Colonic mucosa (tissue), 4 donors: Measurements from ENCODE around the gene GBX1. TPM values are rescaled to one million over a fixed set of nuclear protein-coding genes. Genes with fewer than 3 reads are reported as not detected.

Experiments used
- DNase-seq: peaks from one replicate; pipeline ENCODE4 v3.0.0-alpha.2; 2020
- H3K27ac ChIP-seq: fragments of 200-600 bp; one replicate; pipeline ENCODE4 v1.8.0; 2021
- H3K27me3 ChIP-seq: fragments of 200-600 bp; one replicate; pipeline ENCODE4 v1.8.0; 2021
- H3K36me3 ChIP-seq: fragments of 200-600 bp; one replicate; pipeline ENCODE4 v1.8.0; 2021
- H3K4me1 ChIP-seq: fragments of 200-600 bp; one replicate; pipeline ENCODE4 v1.8.0; 2021; ENCODE audit warnings: mild to moderate bottlenecking
- H3K4me3 ChIP-seq: fragments of 200-600 bp; one replicate; pipeline ENCODE4 v1.8.0; 2021
- H3K9ac ChIP-seq, 2 donors: one replicate each; pipeline ENCODE4 v1.7.0; 2013; ENCODE audit warnings: control low read depth in 2 of 2, low read depth in 2 of 2, low read length in 2 of 2
- H3K9me3 ChIP-seq: fragments of 200-600 bp; one replicate; pipeline ENCODE4 v1.8.0; 2021
- CTCF ChIP-seq: fragments of 200-600 bp; IDR thresholded peaks from one replicate; pipeline ENCODE4 v1.8.0; 2022; ENCODE audit warnings: antibody characterized with exemption, mild to moderate bottlenecking
- intact Hi-C: fragments of 100-400 bp; cut with DNase I; formaldehyde crosslinking; loops from one replicate; pipeline ENCODE4 v1.14.1; 2022
- total RNA-seq, 2 donors: library from RNA; stranded (reverse); fragmentation: NEBNext Ultra II Directional in 1 of 2; extraction: Animal tissue kit (Norgen Biotek cat#: 25700) in 1 of 2; gene quantifications; one replicate each; pipeline ENCODE4 v1.2.1, GENCODE V29; 2021
- donor health status: healthy.
- donor health status: DM: no; HTN: no; CAD: no.
- donor health status: DM: no; HTN: no; CAD: no.

Gene GBX1
- total RNA-seq, 2 donors from 2014 or later: not detected

- no peak overlapping the region for H3K9ac ChIP-seq
- no peak overlapping the region for H3K27ac ChIP-seq
- intact Hi-C loops: no loop called here
- no peaks in the 10 kb centered on the region for H3K9me3 ChIP-seq
- no peak for TF ChIP-seq CTCF
- H3K36me3 ChIP-seq: no peaks in the 10 kb centered on the region
- H3K4me3 ChIP-seq: no peak overlapping the region
- no peaks in the 10 kb centered on the region for H3K4me1 ChIP-seq
- no peaks in the 10 kb centered on the region for H3K27me3 ChIP-seq
- no peak for DNase-seq
These were observed 32.6 kb downstream of the GBX1 start for GRCh38 chr7:151134743-151135524.

DNA sequence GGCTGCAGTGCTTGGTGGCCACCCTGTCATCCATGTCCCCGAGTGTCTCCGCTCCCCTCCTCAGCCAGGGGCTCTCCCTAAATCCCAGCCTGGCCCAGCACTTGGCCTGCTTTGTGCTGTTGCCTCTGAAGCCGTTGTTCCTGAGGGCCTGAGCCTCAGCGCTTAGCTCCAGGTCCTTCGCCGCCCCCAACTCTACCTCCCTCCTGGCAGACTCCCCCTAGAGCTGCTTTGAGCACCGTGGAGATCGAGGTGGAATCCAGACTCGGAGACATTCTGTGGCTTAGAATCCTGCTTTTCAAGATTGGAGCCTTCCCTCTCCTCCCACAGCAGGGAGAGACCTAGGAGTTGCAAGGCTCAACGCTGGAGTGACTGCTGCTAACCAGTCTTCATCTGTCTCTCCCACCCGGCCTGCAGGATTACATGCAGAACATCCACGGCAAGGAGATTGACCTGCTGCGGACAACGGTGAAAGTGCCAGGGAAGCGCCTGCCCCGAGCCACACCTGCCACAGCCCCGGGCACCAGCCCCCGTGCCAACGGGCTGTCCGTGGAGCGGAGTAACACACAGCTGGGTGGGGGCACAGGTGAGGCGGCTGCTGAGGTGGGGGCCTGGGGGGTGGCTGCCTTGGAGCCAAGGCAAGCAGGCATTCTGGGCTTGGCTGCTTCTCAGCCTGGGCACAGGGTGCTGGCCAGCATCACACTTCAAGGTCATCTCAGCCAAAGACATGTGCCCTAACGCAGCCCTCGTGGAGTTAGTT lies 33.3 kb downstream of the GBX1 start:
- no peak overlapping the region for H3K9ac ChIP-seq
- no peak overlapping the region for H3K27ac ChIP-seq
- no peak for DNase-seq
- H3K9me3 ChIP-seq: no peaks in the 10 kb centered on the region
- no peaks in the 10 kb centered on the region for H3K36me3 ChIP-seq
- H3K27me3 ChIP-seq: no peaks in the 10 kb centered on the region
- H3K4me1 ChIP-seq: no peaks in the 10 kb centered on the region
- TF ChIP-seq CTCF: no peak
- H3K4me3 ChIP-seq: no peak overlapping the region
- intact Hi-C loops: no loop called here

GRCh38 chr7:151133266-151133985 lies 34.1 kb downstream of the GBX1 start:
- DNase-seq: no peak
- TF ChIP-seq CTCF: no peak
- no peaks in the 10 kb centered on the region for H3K27me3 ChIP-seq

DNA sequence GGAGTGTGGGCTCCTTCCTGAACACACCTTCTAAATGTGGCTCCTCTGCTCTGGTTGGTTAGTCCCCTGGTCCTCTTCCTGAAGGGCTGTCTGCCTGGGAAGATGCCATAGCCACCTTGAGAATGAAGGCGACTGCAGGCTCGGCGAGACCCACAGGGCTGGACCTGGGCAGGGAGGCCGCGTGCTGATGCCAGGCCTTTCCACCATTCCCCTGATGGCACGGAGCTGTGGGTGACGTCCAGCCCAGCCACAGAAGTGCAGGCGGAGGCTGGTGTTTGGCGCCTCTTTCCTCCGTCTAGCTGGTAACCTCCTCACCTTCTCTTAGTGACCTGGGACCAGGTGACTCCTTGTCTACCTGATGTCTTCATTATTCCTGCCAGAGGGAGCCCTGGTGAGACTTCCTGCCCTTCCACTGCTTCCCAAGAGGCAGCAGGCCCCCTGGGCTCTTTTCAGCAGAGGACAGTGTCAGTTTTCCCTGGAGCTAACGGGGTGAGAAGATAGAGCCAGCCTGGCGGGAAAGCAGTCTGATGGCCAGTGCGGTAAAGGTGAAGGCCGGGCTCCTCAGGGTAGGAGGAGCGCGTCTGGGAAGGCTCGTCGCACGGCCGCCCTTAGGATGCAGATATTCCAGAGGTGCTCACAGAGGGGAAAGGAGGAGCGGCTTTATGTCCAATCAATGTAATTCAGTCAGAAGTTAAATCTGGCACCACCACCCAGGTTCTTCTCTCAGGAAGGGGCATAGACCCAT lies 34.9 kb downstream of the GBX1 start:
- intact Hi-C loops: no loop called here

More at GRCh38 chr7:151133266-151133985, 34.1 kb downstream of the GBX1 start:
- Histone ChIP-seq H3K36me3 (no peaks in the 10 kb centered on the region), H3K27ac (no peak overlapping the region), H3K9ac (no peak overlapping the region), H3K9me3 (no peaks in the 10 kb centered on the region), H3K4me1 (no peaks in the 10 kb centered on the region), H3K4me3 (no peak overlapping the region)
- intact Hi-C loops: no loop called here

More for the DNA sequence above, 34.9 kb downstream of the GBX1 start:
- Histone ChIP-seq H3K9ac (no peak overlapping the region), H3K9me3 (no peaks in the 10 kb centered on the region), H3K4me1 (no peaks in the 10 kb centered on the region), H3K36me3 (no peaks in the 10 kb centered on the region), H3K27me3 (no peaks in the 10 kb centered on the region), H3K4me3 (no peak overlapping the region), H3K27ac (no peak overlapping the region)
- no peak for TF ChIP-seq CTCF
- DNase-seq: no peak
